ENCODE data around the gene HBG2.

The HBG2 gene

DNA sequence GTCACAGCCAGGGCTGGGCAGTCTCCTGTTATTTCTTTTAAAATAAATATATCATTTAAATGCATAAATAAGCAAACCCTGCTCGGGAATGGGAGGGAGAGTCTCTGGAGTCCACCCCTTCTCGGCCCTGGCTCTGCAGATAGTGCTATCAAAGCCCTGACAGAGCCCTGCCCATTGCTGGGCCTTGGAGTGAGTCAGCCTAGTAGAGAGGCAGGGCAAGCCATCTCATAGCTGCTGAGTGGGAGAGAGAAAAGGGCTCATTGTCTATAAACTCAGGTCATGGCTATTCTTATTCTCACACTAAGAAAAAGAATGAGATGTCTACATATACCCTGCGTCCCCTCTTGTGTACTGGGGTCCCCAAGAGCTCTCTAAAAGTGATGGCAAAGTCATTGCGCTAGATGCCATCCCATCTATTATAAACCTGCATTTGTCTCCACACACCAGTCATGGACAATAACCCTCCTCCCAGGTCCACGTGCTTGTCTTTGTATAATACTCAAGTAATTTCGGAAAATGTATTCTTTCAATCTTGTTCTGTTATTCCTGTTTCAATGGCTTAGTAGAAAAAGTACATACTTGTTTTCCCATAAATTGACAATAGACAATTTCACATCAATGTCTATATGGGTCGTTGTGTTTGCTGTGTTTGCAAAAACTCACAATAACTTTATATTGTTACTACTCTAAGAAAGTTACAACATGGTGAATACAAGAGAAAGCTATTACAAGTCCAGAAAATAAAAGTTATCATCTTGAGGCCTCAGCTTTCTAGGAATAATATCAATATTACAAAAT lies 33.7 kb upstream of the HBG2 start:
- TF ChIP-seq, protein P1, sequence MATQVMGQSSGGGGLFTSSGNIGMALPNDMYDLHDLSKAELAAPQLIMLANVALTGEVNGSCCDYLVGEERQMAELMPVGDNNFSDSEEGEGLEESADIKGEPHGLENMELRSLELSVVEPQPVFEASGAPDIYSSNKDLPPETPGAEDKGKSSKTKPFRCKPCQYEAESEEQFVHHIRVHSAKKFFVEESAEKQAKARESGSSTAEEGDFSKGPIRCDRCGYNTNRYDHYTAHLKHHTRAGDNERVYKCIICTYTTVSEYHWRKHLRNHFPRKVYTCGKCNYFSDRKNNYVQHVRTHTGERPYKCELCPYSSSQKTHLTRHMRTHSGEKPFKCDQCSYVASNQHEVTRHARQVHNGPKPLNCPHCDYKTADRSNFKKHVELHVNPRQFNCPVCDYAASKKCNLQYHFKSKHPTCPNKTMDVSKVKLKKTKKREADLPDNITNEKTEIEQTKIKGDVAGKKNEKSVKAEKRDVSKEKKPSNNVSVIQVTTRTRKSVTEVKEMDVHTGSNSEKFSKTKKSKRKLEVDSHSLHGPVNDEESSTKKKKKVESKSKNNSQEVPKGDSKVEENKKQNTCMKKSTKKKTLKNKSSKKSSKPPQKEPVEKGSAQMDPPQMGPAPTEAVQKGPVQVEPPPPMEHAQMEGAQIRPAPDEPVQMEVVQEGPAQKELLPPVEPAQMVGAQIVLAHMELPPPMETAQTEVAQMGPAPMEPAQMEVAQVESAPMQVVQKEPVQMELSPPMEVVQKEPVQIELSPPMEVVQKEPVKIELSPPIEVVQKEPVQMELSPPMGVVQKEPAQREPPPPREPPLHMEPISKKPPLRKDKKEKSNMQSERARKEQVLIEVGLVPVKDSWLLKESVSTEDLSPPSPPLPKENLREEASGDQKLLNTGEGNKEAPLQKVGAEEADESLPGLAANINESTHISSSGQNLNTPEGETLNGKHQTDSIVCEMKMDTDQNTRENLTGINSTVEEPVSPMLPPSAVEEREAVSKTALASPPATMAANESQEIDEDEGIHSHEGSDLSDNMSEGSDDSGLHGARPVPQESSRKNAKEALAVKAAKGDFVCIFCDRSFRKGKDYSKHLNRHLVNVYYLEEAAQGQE (IDR thresholded peaks at IDR 0.05; ENCODE audit: insufficient read depth in 1 of 2, low read depth in 2 of 2, low read length in 2 of 2): no peak
- TF ChIP-seq POLR2AphosphoS5 (IDR thresholded peaks at IDR 0.05; ENCODE audit: low read depth, low read length): no peak
- no peak for TF ChIP-seq FOXP2 (optimal IDR thresholded peaks at IDR 0.05; ENCODE audit: borderline replicate concordance, extremely low read depth, extremely low read length, insufficient read depth)
- no peak for TF ChIP-seq TAF1 (IDR thresholded peaks at IDR 0.05; ENCODE audit: borderline replicate concordance, insufficient read depth, low read length)
- TF ChIP-seq SIN3A (IDR thresholded peaks at IDR 0.05; ENCODE audit: borderline replicate concordance, insufficient read depth, low read length): no peak

DNA sequence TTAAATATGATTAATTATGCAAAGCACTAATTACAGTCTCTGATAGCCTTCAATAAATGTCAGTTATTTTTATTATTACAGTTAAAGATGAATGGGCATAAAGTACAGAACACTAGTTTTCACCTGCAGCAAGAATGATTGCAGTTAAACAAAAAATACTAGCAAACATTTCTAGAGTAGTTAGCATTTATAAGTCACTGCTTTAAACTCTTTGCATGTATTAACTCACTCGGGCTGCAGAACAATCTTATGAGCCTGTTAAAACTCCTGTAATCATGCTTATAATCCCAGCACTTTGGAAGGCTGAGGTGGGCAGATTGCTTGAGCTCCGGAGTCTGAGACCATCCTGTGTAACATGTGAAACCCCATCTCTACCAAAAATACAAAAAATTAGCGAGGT lies 32.3 kb upstream of the HBG2 start:
- TF ChIP-seq, protein P1 (IDR thresholded peaks at IDR 0.05; ENCODE audit: insufficient read depth in 1 of 2, low read depth in 2 of 2, low read length in 2 of 2): no peak
- no peak for TF ChIP-seq FOXP2 (optimal IDR thresholded peaks at IDR 0.05; ENCODE audit: borderline replicate concordance, extremely low read depth, extremely low read length, insufficient read depth)
- no peak for TF ChIP-seq SIN3A (IDR thresholded peaks at IDR 0.05; ENCODE audit: borderline replicate concordance, insufficient read depth, low read length)
- TF ChIP-seq TAF1 (IDR thresholded peaks at IDR 0.05; ENCODE audit: borderline replicate concordance, insufficient read depth, low read length): no peak
- no peak for TF ChIP-seq POLR2AphosphoS5 (IDR thresholded peaks at IDR 0.05; ENCODE audit: low read depth, low read length)

DNA sequence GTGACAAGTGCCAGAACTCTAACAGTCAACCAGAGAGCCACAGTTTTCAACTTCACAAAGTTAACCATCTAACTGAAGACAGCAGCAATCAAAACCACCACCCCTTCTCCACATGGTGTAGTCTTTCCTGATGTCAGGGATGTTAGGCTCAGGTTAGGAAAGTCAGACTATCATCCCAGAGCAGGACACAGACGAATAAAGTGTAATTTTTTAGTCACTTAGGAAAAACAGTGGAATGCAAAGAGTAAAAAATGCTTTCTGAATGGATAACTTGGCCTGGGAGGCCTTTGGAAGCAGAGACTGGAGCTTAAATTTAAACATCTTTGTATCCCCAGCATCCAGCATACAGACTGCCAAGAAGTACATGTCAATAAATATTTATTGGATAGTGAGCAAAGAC lies 31.8 kb upstream of the HBG2 start:
- TF ChIP-seq POLR2AphosphoS5 (IDR thresholded peaks at IDR 0.05; ENCODE audit: low read depth, low read length) (no peak), TAF1 (IDR thresholded peaks at IDR 0.05; ENCODE audit: borderline replicate concordance, insufficient read depth, low read length) (no peak), SIN3A (IDR thresholded peaks at IDR 0.05; ENCODE audit: borderline replicate concordance, insufficient read depth, low read length) (no peak), FOXP2 (optimal IDR thresholded peaks at IDR 0.05; ENCODE audit: borderline replicate concordance, extremely low read depth, extremely low read length, insufficient read depth) (no peak)
- TF ChIP-seq, protein P1 (IDR thresholded peaks at IDR 0.05; ENCODE audit: insufficient read depth in 1 of 2, low read depth in 2 of 2, low read length in 2 of 2): no peak

DNA sequence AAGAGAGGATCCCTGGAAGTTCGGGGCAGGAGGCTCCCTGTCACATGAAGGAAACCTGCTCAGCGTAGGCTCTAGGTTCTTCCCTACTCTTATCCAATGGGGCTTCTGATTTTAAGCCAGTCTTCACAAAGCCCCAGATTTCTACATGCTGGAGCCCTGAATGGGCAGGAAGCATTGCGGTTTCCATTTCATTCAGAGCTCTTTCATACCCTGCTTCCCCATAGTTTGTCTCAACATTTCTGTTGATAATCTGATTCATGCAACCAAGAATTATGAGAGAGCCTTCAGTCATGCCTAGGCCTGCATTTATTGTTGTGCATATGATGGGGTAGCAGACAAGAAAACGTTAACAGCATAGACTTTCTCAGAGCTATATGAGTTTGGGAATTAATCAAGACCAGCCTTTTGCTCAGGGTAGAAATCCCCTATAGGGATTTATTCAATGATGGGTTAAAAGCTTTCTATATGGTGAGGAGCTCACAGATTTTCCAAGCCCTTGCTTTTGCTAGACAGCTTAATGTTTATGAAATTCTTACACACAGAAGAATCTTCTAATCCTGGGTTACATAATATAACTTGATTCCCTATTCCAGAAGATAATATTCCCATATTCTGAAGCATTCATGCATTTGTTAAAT lies 31.2 kb upstream of the HBG2 start:
- no peak for TF ChIP-seq SIN3A (IDR thresholded peaks at IDR 0.05; ENCODE audit: borderline replicate concordance, insufficient read depth, low read length)
- no peak for TF ChIP-seq FOXP2 (optimal IDR thresholded peaks at IDR 0.05; ENCODE audit: borderline replicate concordance, extremely low read depth, extremely low read length, insufficient read depth)
- no peak for TF ChIP-seq TAF1 (IDR thresholded peaks at IDR 0.05; ENCODE audit: borderline replicate concordance, insufficient read depth, low read length)
- no peak for TF ChIP-seq POLR2AphosphoS5 (IDR thresholded peaks at IDR 0.05; ENCODE audit: low read depth, low read length)
- TF ChIP-seq, protein P1 (IDR thresholded peaks at IDR 0.05; ENCODE audit: insufficient read depth in 1 of 2, low read depth in 2 of 2, low read length in 2 of 2): no peak

Data from PFSK-1 (cell line).